ENCODE results near the gene ABLIM2. TPM values are rescaled to one million over a fixed set of nuclear protein-coding genes. Genes with fewer than 3 reads are reported as not detected.

ABLIM2 gene
- polyA plus RNA-seq, 4 donors: 1.1 to 12.7 (median 4.4) TPM

DNA sequence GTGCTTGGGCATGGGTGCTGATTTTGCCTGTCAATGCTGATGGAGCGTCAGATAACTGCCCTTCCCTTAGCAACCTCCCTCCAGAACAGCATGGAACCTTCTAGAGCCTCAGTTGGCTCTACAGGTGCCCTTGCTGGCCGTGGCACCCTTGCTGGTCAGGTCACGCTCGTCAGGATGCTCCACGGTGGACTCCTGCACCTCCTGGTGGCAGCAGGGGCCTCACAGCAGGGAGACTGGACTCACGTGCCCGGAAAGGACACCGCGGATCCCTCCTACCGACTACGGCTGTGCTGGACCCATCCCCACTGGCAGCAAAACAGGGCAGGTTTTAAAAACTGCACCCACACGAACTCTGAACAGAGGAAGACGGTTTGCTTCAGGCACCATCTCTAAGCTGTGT is 136.8 kb downstream of the ABLIM2 start:
- H3K4me1 ChIP-seq (ENCODE audit: control insufficient read depth in 3 of 3, insufficient read depth in 2 of 3, low read depth in 1 of 3, low read length in 2 of 3): peaks cover 0 to 4% (median 0%) of the 10 kb centered on the region in 3 donors
- no peaks in the 10 kb centered on the region for H3K36me3 ChIP-seq (ENCODE audit: control insufficient read depth in 3 of 3, insufficient read depth in 2 of 3, low read depth in 1 of 3, low read length in 3 of 3)
- FAIRE-seq (no peak), DNase-seq (no peak)
- H3K27me3 ChIP-seq (ENCODE audit: control insufficient read depth in 3 of 3, insufficient read depth in 3 of 3, low read length in 3 of 3): no peaks in the 10 kb centered on the region
- H3K27ac ChIP-seq (ENCODE audit: low read depth in 1 of 3, low read length in 2 of 3): no peak overlapping the region
- WGBS, 3 donors: 61 to 69% (median 63%) methylated on average over 13 of the region's 13 CpGs
- H3K9me3 ChIP-seq (ENCODE audit: control insufficient read depth in 2 of 2, insufficient read depth in 1 of 2, low read depth in 1 of 2, low read length in 1 of 2): no peaks in the 10 kb centered on the region
- H3K4me3 ChIP-seq (ENCODE audit: low read depth in 1 of 3, low read length in 3 of 3): no peak overlapping the region

DNA sequence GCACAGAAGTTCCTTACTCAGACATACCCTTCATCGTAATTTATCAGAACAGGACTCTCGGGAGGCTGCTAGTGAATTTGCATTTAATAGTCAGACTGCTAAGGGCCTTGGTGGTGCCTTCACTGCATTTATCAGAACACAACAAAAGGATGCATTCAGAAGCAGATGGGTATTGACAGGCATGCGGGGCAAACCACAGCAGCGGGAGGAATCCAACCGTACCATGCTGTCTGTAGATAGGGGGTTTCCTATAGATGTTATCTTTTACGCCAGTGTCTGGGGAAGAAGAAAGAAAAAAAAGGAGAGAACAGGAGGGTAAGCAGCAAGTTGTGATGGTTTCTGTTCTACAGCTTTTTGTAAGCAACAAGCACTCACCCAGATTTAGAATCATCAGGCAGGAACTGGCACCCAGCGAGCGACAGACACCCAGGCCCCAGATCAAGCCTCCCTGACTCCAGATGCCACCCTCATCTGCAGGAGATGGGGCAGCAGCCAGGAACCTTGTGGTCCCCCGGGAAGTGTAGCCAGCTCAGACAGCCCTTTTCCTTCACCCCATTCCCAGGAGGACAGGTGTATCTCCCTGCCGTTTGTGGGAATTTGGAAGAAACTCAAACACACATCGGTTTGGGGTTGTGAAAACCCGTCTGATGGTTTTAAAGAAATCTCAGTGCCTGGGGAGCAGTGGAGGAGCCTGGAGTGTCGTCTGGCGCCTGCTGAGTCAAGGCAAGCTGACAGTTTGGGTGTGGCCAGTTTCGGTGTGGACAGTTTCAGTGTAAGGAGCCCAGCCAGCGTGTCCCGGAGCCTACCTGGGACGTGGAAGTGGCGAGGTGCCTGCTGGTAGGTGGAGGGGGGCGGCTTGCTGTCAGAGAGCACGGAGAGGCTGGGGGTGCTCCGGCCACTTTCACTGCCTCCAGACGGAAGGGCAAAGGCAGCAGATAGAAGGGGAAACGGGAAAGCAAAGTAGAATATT is 138.9 kb downstream of the ABLIM2 start:
- DNase-seq (peak; percentile 68), FAIRE-seq (no peak)
- 42 to 61% (median 46%) methylated on average over 24 of the region's 24 CpGs for WGBS, 3 donors
- Histone ChIP-seq H3K27me3 (ENCODE audit: control insufficient read depth in 3 of 3, insufficient read depth in 3 of 3, low read length in 3 of 3) (no peaks in the 10 kb centered on the region), H3K27ac (ENCODE audit: low read depth in 1 of 3, low read length in 2 of 3) (no peak overlapping the region), H3K4me3 (ENCODE audit: low read depth in 1 of 3, low read length in 3 of 3) (no peak overlapping the region), H3K4me1 (ENCODE audit: control insufficient read depth in 3 of 3, insufficient read depth in 2 of 3, low read depth in 1 of 3, low read length in 2 of 3) (peaks cover 0 to 4% (median 0%) of the 10 kb centered on the region in 3 donors), H3K9me3 (ENCODE audit: control insufficient read depth in 2 of 2, insufficient read depth in 1 of 2, low read depth in 1 of 2, low read length in 1 of 2) (no peaks in the 10 kb centered on the region), H3K36me3 (ENCODE audit: control insufficient read depth in 3 of 3, insufficient read depth in 2 of 3, low read depth in 1 of 3, low read length in 3 of 3) (no peaks in the 10 kb centered on the region)

DNA sequence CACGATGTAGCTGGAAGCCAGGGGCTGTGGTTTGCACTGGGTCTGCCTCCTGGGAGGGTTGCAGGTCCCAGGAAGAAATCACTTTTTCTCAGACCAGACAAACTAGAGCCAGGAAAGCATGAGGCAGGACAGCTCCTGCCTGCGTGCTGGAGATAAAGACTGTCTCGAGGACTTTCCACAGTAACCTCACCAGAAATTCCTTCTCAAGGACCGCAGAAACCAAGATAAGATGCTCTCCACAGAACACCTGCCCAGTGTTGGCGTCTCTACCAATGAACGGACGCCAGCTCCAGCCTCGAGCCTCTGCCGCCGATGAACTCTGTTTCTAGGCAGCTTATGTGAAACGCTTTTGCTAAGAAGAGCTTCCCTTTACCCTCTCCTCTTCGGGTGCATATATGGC is 142.1 kb downstream of the ABLIM2 start:
- WGBS, 3 donors: 44 to 76% (median 48%) methylated on average over 12 of the region's 12 CpGs
- FAIRE-seq (no peak), DNase-seq (no peak)
- H3K4me1 ChIP-seq (ENCODE audit: control insufficient read depth in 3 of 3, insufficient read depth in 2 of 3, low read depth in 1 of 3, low read length in 2 of 3): peaks cover 0 to 4% (median 0%) of the 10 kb centered on the region in 3 donors
- H3K27ac ChIP-seq (ENCODE audit: low read depth in 1 of 3, low read length in 2 of 3): no peak overlapping the region
- H3K27me3 ChIP-seq (ENCODE audit: control insufficient read depth in 3 of 3, insufficient read depth in 3 of 3, low read length in 3 of 3): no peaks in the 10 kb centered on the region
- no peak overlapping the region for H3K4me3 ChIP-seq (ENCODE audit: low read depth in 1 of 3, low read length in 3 of 3)
- H3K36me3 ChIP-seq (ENCODE audit: control insufficient read depth in 3 of 3, insufficient read depth in 2 of 3, low read depth in 1 of 3, low read length in 3 of 3): no peaks in the 10 kb centered on the region
- no peaks in the 10 kb centered on the region for H3K9me3 ChIP-seq (ENCODE audit: control insufficient read depth in 2 of 2, insufficient read depth in 1 of 2, low read depth in 1 of 2, low read length in 1 of 2)

DNA sequence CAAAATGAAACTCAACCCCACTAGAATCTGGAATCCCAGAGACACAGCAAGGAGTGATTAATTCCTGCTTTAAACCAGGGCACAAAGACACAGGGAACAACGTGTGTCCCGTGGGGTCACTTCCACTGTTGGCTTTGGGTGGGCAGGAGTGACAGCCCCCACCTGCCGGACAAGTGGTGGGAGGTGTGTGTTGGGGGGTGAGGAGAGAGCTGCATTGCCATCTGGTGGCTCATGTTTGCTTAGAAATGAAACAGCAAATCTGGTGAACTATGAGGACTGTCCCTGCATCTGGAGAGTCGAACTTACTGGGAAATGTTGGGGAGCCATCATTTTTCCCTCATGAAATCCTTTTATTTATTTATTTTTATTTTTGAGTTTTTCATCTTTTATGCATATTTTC is 143.1 kb downstream of the ABLIM2 start:
- DNase-seq (peak in 1 of 2 donors; percentile 20), FAIRE-seq (no peak)
- 28 to 39% (median 28%) methylated on average over 4 of the region's 4 CpGs for WGBS, 3 donors
- Histone ChIP-seq H3K4me3 (ENCODE audit: low read depth in 1 of 3, low read length in 3 of 3) (no peak overlapping the region), H3K27me3 (ENCODE audit: control insufficient read depth in 3 of 3, insufficient read depth in 3 of 3, low read length in 3 of 3) (no peaks in the 10 kb centered on the region), H3K36me3 (ENCODE audit: control insufficient read depth in 3 of 3, insufficient read depth in 2 of 3, low read depth in 1 of 3, low read length in 3 of 3) (no peaks in the 10 kb centered on the region), H3K27ac (ENCODE audit: low read depth in 1 of 3, low read length in 2 of 3) (no peak overlapping the region), H3K4me1 (ENCODE audit: control insufficient read depth in 3 of 3, insufficient read depth in 2 of 3, low read depth in 1 of 3, low read length in 2 of 3) (peaks cover 0 to 7% (median 0%) of the 10 kb centered on the region in 3 donors), H3K9me3 (ENCODE audit: control insufficient read depth in 2 of 2, insufficient read depth in 1 of 2, low read depth in 1 of 2, low read length in 1 of 2) (no peaks in the 10 kb centered on the region)

DNA sequence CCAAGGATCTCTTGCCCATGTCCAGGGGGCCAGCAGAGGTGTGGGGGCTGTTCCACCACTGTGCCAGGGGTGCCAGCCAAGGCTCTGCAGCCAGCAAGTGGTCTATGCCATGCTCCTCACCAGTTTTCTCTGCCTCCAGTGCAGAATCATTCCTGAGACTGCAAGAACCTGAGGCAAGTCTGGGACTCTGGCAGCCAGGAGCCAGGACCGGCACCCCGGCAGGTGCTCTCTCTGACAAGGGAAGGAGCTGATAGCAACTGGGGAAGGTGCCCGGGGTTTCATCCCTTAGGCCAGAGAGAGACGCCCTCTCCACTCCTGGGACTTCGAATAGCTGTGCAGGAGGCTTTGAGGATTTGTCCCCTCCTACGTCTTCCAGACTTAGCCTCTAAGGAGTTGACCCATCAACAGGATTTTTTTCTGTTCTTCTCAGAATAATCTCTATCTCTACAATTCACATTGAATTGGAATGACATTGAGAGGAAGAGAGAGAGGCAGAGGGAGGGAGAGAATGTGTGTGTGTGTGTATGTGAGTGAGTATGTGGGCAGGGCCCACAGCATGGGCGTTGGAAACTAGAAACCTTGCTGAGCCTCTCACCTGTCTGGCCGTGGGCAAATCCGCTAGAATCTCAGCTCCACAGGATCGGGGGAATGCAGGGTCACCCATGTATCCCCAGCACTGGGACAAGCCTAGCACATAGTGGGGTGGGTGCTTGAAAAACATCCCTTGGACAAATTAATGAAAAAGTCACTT is 144.5 kb downstream of the ABLIM2 start:
- DNase-seq (no peak), FAIRE-seq (no peak)
- 71 to 81% (median 75%) methylated on average over 10 of the region's 10 CpGs for WGBS, 3 donors
- Histone ChIP-seq H3K36me3 (ENCODE audit: control insufficient read depth in 3 of 3, insufficient read depth in 2 of 3, low read depth in 1 of 3, low read length in 3 of 3) (no peaks in the 10 kb centered on the region), H3K4me3 (ENCODE audit: low read depth in 1 of 3, low read length in 3 of 3) (no peak overlapping the region), H3K9me3 (ENCODE audit: control insufficient read depth in 2 of 2, insufficient read depth in 1 of 2, low read depth in 1 of 2, low read length in 1 of 2) (no peaks in the 10 kb centered on the region), H3K27me3 (ENCODE audit: control insufficient read depth in 3 of 3, insufficient read depth in 3 of 3, low read length in 3 of 3) (no peaks in the 10 kb centered on the region), H3K4me1 (ENCODE audit: control insufficient read depth in 3 of 3, insufficient read depth in 2 of 3, low read depth in 1 of 3, low read length in 2 of 3) (peaks cover 0 to 10% (median 0%) of the 10 kb centered on the region in 3 donors), H3K27ac (ENCODE audit: low read depth in 1 of 3, low read length in 2 of 3) (no peak overlapping the region)

DNA sequence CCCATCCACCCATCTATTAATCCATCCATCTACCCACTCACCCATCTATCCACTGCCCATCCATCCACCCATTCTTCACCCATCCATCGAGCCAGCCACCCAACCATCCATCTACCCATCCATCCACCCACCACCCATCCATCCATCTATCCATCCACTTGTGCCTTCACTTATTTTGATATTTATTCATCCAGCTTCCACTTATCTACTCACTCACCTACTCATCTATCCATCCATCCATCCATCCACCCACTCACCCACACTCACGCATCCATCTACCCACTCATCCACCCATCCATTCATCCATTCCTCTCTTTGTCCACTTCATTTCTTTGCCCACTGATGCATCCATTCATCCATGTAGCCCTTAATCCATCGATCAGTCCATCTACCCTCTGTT is 146.1 kb downstream of the ABLIM2 start:
- H3K27me3 ChIP-seq (ENCODE audit: control insufficient read depth in 3 of 3, insufficient read depth in 3 of 3, low read length in 3 of 3): no peaks in the 10 kb centered on the region
- peaks cover 0 to 1% (median 0%) of the 10 kb centered on the region in 3 donors for H3K36me3 ChIP-seq (ENCODE audit: control insufficient read depth in 3 of 3, insufficient read depth in 2 of 3, low read depth in 1 of 3, low read length in 3 of 3)
- FAIRE-seq (no peak), DNase-seq (no peak)
- H3K27ac ChIP-seq (ENCODE audit: low read depth in 1 of 3, low read length in 2 of 3): no peak overlapping the region
- H3K4me3 ChIP-seq (ENCODE audit: low read depth in 1 of 3, low read length in 3 of 3): no peak overlapping the region
- peaks cover 0 to 10% (median 0%) of the 10 kb centered on the region in 3 donors for H3K4me1 ChIP-seq (ENCODE audit: control insufficient read depth in 3 of 3, insufficient read depth in 2 of 3, low read depth in 1 of 3, low read length in 2 of 3)
- 93 to 96% (median 94%) methylated on average over 3 of the region's 3 CpGs for WGBS, 3 donors
- no peaks in the 10 kb centered on the region for H3K9me3 ChIP-seq (ENCODE audit: control insufficient read depth in 2 of 2, insufficient read depth in 1 of 2, low read depth in 1 of 2, low read length in 1 of 2)

DNA sequence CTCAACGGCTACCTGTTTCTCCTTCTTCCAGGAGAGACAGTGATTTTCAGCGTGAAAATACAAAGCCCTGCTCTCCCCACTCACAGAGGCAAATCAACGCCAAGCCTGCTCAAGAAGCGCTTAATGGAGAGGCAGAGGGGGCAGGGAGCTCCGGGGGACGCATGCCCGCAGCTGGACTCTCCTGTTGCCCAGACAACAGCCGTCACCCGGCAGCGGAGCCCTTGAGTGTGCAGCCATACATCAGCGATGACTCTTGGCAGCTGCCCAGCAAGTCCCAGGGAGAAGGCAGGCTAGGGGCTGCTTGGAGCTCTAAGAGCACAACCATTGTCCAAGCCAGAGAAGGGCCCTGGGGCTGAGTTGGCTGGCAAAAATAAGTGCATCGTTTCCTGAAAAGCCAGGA is 148.0 kb downstream of the ABLIM2 start:
- H3K4me3 ChIP-seq (ENCODE audit: low read depth in 1 of 3, low read length in 3 of 3): no peak overlapping the region
- 21 to 25% (median 24%) methylated on average over 12 of the region's 12 CpGs for WGBS, 3 donors
- no peaks in the 10 kb centered on the region for H3K9me3 ChIP-seq (ENCODE audit: control insufficient read depth in 2 of 2, insufficient read depth in 1 of 2, low read depth in 1 of 2, low read length in 1 of 2)
- H3K36me3 ChIP-seq (ENCODE audit: control insufficient read depth in 3 of 3, insufficient read depth in 2 of 3, low read depth in 1 of 3, low read length in 3 of 3): peaks cover 0 to 2% (median 0%) of the 10 kb centered on the region in 3 donors
- peaks cover 0 to 10% (median 0%) of the 10 kb centered on the region in 3 donors for H3K4me1 ChIP-seq (ENCODE audit: control insufficient read depth in 3 of 3, insufficient read depth in 2 of 3, low read depth in 1 of 3, low read length in 2 of 3)
- no peak for FAIRE-seq
- H3K27me3 ChIP-seq (ENCODE audit: control insufficient read depth in 3 of 3, insufficient read depth in 3 of 3, low read length in 3 of 3): no peaks in the 10 kb centered on the region
- DNase-seq: peak; percentile 40 to 79
- peak overlapping the region in 1 of 3 donors; percentile 5 for H3K27ac ChIP-seq (ENCODE audit: low read depth in 1 of 3, low read length in 2 of 3)

DNA sequence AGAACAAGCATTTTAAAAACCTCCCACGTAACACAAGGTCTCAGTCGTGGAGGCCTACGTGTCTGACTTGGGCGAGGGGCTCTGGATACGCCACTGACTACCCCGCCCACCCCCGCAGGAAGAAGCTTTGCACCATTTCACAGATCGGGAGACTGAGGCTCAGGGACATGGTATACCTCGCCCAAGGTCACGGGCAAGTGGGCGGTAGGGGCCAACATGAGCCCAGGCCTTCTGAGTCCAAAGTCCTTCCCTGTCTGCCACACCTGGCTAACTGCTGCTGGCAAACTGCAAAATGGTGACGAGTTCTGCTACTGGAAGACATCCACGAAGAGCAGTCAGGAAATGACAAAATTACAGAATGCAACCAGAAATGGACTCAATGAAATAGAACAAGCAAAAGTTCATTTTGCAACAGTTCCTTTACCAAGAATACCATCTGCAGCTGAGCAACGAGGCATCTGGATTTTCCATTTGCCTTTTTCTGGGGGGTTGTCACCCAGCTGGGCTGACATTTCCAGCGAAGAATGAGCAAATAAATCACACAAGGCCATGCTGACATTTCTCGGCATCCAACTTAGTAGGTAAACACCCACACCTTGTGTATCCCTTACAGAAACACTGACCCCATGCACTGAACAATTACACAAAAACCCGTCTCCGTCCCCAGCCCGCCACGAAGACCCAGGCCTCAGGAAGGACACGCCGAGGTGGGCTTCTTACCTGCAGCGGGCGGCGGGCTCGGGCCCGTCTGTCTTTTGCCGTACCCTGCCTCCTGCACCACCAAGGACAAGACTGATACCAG is 148.7 kb downstream of the ABLIM2 start:
- DNase-seq (peak; percentile 33 to 51), FAIRE-seq (no peak)
- peaks cover 0 to 2% (median 0%) of the 10 kb centered on the region in 3 donors for H3K36me3 ChIP-seq (ENCODE audit: control insufficient read depth in 3 of 3, insufficient read depth in 2 of 3, low read depth in 1 of 3, low read length in 3 of 3)
- 72 to 81% (median 78%) methylated on average over 28 of the region's 28 CpGs for WGBS, 3 donors
- no peaks in the 10 kb centered on the region for H3K27me3 ChIP-seq (ENCODE audit: control insufficient read depth in 3 of 3, insufficient read depth in 3 of 3, low read length in 3 of 3)
- no peaks in the 10 kb centered on the region for H3K9me3 ChIP-seq (ENCODE audit: control insufficient read depth in 2 of 2, insufficient read depth in 1 of 2, low read depth in 1 of 2, low read length in 1 of 2)
- H3K4me3 ChIP-seq (ENCODE audit: low read depth in 1 of 3, low read length in 3 of 3): no peak overlapping the region
- peak overlapping the region in 1 of 3 donors; percentile 5 for H3K27ac ChIP-seq (ENCODE audit: low read depth in 1 of 3, low read length in 2 of 3)
- peaks cover 0 to 10% (median 0%) of the 10 kb centered on the region in 3 donors for H3K4me1 ChIP-seq (ENCODE audit: control insufficient read depth in 3 of 3, insufficient read depth in 2 of 3, low read depth in 1 of 3, low read length in 2 of 3)

Measured in small intestine (tissue), 7 donors.